HG02973 (cell line): ENCODE results near the gene CIZ1.

Source experiments
- ATAC-seq: cut with Tn5 transposase; IDR thresholded peaks from one replicate; pipeline ENCODE4 v1.9.1; 2021; ENCODE audit warnings: moderate library complexity; ENCODE audit not compliant: unreplicated experiment

The CIZ1 gene

DNA sequence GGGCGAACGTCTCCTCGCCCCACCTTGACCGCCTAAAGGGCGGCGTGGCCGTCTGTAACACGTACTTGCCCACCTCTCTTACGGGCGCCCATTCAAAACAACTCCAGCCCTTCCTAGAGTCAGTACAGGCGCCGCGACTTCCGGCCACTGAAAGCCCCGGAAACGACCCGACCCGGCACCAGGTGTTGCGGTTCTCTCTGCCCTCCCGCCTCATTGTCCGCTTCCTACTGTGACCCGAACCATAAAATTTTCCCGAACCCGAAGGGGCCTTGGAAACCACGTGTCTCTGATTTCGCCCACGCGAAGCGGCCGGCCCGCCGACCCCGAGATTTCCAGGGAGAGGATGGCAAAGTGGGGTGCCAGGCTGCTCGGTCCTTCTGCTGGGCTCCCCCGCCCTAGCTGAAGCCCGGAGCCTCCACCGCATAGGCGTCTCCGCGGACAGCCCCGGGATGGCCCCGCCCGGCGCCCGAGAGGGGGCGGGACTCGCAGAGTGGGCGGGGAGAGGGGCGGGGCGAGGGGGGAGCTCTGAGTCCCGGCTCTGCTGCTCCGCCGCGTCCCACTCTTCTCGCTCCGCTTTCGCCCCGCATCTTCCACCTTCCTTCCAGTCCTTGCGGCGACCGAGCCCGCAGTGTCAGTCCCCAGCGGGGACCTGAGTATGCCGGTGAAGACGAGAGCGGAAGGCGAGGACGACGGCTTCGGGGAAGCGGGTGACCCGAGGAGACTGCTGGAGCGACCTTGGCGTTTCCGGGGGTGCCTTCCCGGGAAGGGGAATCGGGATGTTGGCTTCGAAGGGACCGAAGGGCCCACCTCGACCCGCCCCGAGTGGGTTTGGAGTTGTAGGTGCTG is 63.2 kb downstream of the CIZ1 start:
- peak; percentile 54 for ATAC-seq

DNA sequence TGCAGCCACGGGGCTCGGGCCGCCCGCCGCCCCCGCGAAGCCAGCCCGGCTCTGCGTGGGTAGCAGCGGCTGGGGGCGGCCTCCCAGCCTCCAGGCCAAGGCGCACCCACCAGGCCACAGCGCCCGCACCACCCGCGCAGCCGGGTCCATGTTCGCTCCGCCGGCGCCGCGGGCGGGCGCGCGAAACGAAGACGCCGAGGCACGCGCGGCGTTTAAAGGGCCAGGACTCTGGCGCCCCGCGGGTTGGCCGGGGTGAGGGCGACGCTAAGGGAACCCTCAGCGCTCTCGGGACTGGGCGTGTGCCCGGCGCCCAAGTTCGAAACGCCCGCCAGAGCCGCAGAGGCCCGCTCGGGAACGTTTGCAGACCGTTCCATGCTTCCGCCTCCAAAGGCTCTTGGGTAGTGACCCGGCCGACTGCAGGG is 63.8 kb downstream of the CIZ1 start, which contains the start of gene PTGES2:
PTGES2 (minus strand) TSS at position 162 of the 422 bp plus-strand sequence; CDS start at position 150, 12 bp downstream.
- peak; percentile 43 for ATAC-seq

- ATAC-seq: no peak
Observed at GRCh38 chr9:128125580-128126354, 65.6 kb downstream of the CIZ1 start.

DNA sequence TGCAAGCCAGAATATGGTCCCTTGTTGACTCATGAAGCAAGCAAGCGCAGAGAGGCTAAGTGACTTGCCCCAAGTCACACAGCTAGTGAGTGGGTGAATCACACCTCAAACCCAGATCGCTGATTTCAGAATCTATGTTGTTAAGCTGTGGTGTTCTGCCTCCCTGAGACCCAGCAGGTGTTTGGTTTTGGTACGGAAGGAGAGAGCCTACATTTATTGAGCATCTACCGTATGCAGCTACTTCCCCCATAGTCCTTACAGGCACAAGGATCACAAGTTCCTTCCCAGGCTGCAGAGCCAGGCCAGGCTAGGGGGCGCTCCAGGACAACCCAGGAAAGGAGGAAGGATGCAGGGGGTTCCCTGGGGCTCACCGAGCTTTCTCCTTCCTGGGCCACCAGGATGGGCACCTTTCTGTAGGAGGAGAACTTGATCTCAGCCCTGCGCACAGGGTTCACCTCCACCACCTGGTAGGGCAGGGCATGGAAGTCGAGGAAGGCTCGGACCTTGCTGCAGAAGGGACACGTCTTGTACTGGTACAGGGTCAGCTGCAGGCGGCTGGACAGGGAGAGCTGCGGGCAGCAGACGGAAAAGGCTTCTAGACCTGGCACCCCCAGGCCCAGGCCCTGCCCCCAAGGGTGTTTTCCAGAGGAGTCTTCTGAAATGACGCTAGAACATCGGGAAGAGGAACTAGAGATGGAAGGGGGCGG is 66.3 kb downstream of the CIZ1 start:
- no peak for ATAC-seq

DNA sequence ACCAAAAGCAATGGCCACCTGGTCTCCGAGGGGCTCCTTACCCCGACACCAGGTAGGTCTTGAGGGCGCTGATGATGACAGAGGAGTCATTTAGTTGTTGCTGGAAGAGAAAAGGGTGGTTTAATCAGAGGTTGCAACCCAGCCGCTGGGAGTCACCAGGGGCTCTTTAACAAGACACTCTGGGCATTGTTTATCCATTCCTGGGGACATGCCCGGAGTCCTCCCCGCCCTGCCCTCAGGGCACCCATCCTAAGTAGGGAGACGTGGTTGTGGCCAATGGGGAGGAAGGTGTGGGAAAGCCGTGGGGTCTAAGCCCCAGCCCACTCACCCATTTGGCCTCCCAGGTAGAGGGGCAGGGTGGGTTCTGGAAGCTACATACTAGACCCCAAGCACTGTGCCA is 66.9 kb downstream of the CIZ1 start:
- ATAC-seq: no peak

GRCh38 chr9:128123451-128124080 is 67.8 kb downstream of the CIZ1 start:
- no peak for ATAC-seq

GRCh38 chr9:128122809-128123175 is 68.6 kb downstream of the CIZ1 start:
- no peak for ATAC-seq

DNA sequence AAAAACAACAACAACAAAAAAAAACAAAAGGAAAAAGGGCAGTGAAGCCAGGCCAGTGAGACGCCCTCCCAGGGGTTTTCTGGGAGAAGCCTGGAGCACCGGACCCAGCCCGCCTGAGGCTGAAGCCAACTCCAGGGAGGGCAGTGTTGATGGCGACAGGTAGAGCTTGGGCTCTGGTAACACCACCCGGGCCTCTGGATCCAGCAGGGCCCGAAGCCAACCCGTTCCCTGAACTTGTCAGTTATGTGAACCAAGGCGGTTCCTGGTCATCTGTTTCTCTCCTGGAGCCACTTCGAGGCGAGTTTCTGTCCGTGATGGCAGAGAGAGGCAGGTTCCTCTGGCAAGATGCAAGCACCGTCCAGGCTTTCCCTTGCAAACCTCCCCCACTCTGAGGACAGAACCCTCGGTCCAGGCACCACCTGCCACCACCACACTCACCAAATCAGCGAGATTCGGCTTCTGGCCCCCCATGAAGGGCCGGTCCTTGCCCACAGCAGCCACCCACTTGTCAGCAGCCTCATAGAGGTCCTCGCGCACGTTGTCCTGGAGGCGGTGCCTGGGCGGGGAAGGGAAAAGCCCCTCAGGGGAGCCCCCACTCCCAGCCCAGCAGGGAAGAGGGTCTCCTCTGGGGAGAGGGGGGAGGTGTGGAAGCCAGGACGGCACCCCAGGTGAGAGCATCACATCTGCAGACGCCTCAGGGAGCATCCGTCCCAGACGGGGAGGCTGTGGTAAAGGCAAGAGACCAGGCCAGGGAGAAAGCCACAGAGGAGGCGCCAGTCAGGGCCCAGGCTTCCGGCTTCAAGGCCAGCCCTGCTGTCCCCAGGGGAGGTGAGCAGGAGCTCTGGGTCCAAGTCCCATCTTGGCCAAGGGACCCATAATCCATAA is 69.2 kb downstream of the CIZ1 start:
- ATAC-seq: no peak

DNA sequence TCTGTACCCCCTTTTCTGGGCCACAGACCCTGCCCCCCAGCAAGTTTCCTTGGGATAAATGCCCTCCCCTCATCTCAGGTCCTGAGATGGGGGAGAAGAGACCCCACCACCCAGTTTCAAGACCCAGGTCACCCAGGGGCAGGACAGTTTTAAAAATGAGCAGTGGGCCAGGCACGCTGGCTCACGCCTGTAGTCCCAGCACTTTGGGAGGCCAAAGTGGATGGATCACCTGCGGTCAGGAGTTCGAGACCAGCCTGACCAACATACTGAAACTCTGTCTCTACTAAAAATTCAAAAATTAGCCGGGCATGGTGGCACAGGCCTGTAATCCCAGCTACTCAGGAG is 69.9 kb downstream of the CIZ1 start:
- no peak for ATAC-seq

- no peak for ATAC-seq
Observed at GRCh38 chr9:128120741-128121465, 70.5 kb downstream of the CIZ1 start.

DNA sequence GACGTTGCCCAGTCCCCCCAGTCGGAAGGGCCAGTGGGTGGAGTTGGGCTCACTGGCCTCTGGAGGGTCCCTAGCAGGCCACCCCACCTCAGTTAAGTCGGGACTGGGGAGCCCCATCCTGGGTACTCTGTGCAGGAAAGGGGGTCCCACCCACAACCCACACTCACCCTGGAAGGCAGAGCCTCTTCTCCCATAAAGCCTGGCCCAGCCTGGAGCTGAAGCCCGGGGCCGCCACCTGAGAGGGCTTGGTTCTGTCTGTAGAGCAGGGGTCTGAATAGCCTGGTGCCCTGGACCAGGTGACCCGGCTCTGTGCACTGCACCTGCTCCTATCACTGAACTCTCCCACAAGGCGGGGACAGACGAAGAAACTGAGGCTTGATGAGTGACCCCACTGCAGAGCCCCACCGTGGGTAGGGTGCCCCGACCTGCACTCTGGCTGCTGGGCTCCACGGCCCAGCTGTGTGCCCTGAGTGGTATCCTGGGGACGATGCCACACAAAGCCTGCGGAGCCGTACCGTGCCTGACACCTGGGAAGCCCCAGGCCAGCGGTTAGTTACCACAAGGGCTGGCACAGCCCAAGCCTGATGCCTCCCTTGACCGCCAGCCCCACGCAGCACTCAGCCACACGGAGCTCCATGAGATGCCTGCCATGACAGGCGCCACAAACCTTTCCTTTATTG is 71.2 kb downstream of the CIZ1 start:
- no peak for ATAC-seq

- ATAC-seq: no peak
Observed at GRCh38 chr9:128118971-128119665, 72.3 kb downstream of the CIZ1 start.

DNA sequence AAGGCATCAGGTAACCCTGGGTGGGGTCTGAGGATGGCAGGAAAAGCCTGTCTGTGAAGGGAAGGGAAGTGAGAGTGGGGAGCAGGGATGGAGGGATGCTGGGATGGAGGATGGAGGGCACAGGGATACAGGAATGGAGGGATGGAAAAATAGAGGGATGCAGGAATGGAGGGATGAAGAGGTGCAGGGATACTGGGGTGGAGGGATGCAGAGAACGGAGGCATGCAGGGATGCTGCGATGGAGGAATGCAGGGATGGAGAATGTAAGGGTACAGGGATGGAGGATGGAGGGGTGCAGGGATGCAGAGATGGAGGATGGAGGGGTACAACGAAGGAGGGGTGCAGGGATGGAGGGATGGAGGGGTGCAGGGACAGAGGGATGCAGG is 72.9 kb downstream of the CIZ1 start:
- ATAC-seq: no peak

GRCh38 chr9:128117613-128118471 is 73.5 kb downstream of the CIZ1 start:
- ATAC-seq: peak; percentile 48

DNA sequence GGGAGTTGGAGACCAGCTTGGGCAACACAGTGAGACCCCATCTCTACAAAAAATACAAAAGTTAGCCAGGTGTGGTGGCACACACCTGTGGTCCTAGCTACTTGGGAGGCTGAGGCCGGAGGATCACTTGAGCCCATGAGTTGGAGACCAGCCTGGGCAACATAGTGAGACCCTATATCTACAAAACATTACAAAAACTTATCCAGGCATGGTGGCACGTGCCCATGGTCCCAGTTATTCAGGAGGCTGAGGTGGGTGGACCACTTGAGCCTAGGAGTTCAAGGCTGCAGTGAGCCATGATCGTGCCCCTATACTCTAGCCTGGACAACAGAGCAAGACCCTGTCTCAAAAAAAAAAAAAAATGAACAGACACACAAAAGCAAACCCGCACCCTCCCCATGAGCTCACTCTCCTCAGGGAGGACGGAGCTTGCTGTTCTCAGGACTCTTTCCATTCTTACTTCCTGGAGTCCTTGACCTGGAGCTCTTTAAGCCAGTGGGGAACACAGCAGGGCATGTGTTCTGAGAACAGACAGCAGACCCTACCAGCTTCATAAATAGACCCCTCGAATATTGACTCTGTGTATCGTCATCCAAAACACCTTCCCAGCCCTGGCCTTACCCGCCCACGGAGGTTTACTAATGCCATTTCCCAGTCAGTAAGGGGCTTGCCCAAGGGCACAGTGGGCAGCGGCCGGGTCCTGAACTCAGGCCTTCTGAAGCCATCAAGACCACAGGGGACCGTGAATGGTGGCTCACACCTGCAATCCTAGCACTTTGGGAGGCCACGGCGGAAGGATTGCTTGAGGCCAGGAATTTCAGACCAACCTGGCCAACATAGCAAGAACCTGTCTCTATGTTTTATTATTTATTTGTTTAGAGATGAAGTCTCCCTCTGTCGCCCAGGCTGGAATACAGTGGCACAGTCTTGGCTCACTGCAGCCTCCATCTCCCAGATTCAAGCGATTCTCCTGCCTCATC is 75.0 kb downstream of the CIZ1 start:
- ATAC-seq: no peak
